Heart right ventricle (tissue), 16 donors: ENCODE data around the gene PRKN. TPM values are rescaled to one million over a fixed set of nuclear protein-coding genes. Genes with fewer than 3 reads are reported as not detected.

Experiments
- ATAC-seq, 8 donors: fragments of 200-7000 bp; cut with Tn5 transposase; one replicate each; pipeline ENCODE4 v1.9.1; 2020; ENCODE audit warnings: mild to moderate bottlenecking in 8 of 8, moderate library complexity in 8 of 8, moderate number of reproducible peaks in 1 of 8
- DNase-seq, 2 donors: peaks; one replicate each; pipeline ENCODE4 v3.0.0-alpha.2; 2020
- H3K27ac ChIP-seq, 10 donors: fragments of 200-600 bp; sonication (generic) in 2 of 10; one replicate each; pipeline versions ENCODE4 v1.5.0 to v1.8.0; 2020 to 2022; ENCODE audit warnings: mild to moderate bottlenecking in 3 of 10
- H3K27me3 ChIP-seq, 7 donors: fragments of 200-600 bp; one replicate each; pipeline ENCODE4 v1.8.0; 2021 to 2022; ENCODE audit warnings: mild to moderate bottlenecking in 2 of 7
- H3K36me3 ChIP-seq, 9 donors: fragments of 200-600 bp; sonication (generic) in 1 of 9; one replicate each; pipeline versions ENCODE4 v1.5.0 to v1.8.0; 2020 to 2022; ENCODE audit warnings: mild to moderate bottlenecking in 2 of 9
- H3K4me1 ChIP-seq, 9 donors: fragments of 200-600 bp; sonication (generic) in 1 of 9; one replicate each; pipeline versions ENCODE4 v1.5.0 to v1.8.0; 2020 to 2022; ENCODE audit warnings: mild to moderate bottlenecking in 4 of 9
- H3K4me3 ChIP-seq, 10 donors: fragments of 200-600 bp; sonication (generic) in 2 of 10; one replicate each; pipeline versions ENCODE4 v1.5.0 to v1.8.0; 2020 to 2022; ENCODE audit warnings: mild to moderate bottlenecking in 7 of 10, moderate library complexity in 2 of 10
- H3K9me3 ChIP-seq, 11 donors: fragments of 200-600 bp in 10 of 11; sonication (generic) in 2 of 11; one replicate each; pipeline versions ENCODE4 v1.5.0 to v1.8.0; 2013 to 2022; ENCODE audit warnings: mild to moderate bottlenecking in 2 of 11, control low read depth in 1 of 11, moderate library complexity in 1 of 11
- WGBS, 2 donors: extraction: QIAGEN DNeasy Blood & Tissue Kit; methylation state at CpG; one replicate each; pipeline ENCODE4 v1.1.7; 2013; ENCODE audit warnings: inconsistent platforms in 1 of 2; 5-methylcytosine and 5-hydroxymethylcytosine counted together
- intact Hi-C, 10 donors: fragments of 100-400 bp; cut with DNase I; formaldehyde crosslinking; loops; one replicate each; pipeline versions ENCODE4 v1.11.1 to v1.14.2; 2022
- polyA plus RNA-seq, 2 donors: library from polyadenylated mRNA; stranded (reverse); fragments of 200-250 nt; gene quantifications; one replicate each; pipeline ENCODE4 v1.2.3, GENCODE V29; 2013
- total RNA-seq, 10 donors: library from RNA; stranded (reverse); fragmentation: NEBNext Ultra II Directional in 3 of 10; extraction: Animal tissue kit (Norgen Biotek cat#: 25700) in 3 of 10; gene quantifications; one replicate each; pipeline versions ENCODE4 v1.2.1 to v1.2.4, GENCODE V29; 2021 to 2023
- TF ChIP-seq, protein P1 (sequence below), 9 donors: fragments of 200-600 bp; sonication (generic) in 2 of 9; IDR thresholded peaks; one replicate each; pipeline versions ENCODE4 v1.5.0 to v1.8.0; 2021 to 2022; ENCODE audit warnings: antibody characterized with exemption in 9 of 9, mild to moderate bottlenecking in 5 of 9, moderate library complexity in 1 of 9
- donor health status: Arrhythmogenic right ventricular cardiomyopathy.
- donor health status: ischemic (EF 13 %, LVEDD 7.1; RV severe dilation, severe dysfunction).
- donor health status: healthy with polysubstance abuse.
- donor health status: DM: no; HTN: yes; CAD: no.
- donor health status: DM: no; HTN: no; CAD: no.
- donor health status: ischemic (EF 25% LVEDD 6.9; RV normal size, moderate dysfunction).
- donor health status: ischemic (EF 25% LVEDD 5.7; RV mildly dilated, moderate dysfunction).
- donor health status: healthy.
- donor health status: DM: yes; HTN: yes; CAD: no.
- donor health status: Ischemic cardiomyopathy.
- donor health status: ischemic (EF 35%, LVEDD 5.7; RV mildly dilated, moderate dysfunction).
- donor health status: nonischemic (EF 11% LVEDD 7.7; RV severe dilation, severe dysfunction).
- donor health status: DM: yes; HTN: yes; CAD: no.
- donor health status: PGD.
- donor health status: ischemic (EF 29% LVEDD 5.4; RV normal size, mild dysfunction).
- donor health status: nonischemic (EF 23%, LVEDD 6.1; RV moderate dilation, normal function).

PRKN gene
- total and polyA plus RNA-seq, 12 donors, result 2.3 to 27.7 (median 26.3) TPM

DNA sequence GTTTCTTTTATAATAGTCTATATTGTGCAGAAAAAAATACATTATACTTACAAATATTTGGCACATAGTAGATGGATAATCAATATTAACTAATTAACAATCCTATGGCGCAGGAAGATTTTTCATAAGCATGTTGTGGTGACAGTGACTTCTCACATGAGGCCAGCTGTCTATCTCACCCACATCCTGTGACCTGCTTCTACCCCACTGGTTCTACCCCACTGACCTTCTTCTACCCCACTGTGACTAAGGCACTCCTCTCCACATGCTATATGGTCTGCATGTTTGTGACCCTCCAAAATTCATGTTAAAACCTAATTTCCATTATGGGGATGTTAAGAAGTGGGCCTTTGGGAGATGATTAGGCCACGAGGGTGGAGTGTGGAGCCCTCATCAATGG is 1058.9 kb downstream of the PRKN start:
- ATAC-seq (no peak), DNase-seq (no peak)
- TF ChIP-seq, protein P1, sequence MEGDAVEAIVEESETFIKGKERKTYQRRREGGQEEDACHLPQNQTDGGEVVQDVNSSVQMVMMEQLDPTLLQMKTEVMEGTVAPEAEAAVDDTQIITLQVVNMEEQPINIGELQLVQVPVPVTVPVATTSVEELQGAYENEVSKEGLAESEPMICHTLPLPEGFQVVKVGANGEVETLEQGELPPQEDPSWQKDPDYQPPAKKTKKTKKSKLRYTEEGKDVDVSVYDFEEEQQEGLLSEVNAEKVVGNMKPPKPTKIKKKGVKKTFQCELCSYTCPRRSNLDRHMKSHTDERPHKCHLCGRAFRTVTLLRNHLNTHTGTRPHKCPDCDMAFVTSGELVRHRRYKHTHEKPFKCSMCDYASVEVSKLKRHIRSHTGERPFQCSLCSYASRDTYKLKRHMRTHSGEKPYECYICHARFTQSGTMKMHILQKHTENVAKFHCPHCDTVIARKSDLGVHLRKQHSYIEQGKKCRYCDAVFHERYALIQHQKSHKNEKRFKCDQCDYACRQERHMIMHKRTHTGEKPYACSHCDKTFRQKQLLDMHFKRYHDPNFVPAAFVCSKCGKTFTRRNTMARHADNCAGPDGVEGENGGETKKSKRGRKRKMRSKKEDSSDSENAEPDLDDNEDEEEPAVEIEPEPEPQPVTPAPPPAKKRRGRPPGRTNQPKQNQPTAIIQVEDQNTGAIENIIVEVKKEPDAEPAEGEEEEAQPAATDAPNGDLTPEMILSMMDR (IDR thresholded peaks at IDR 0.05), result no peak
- Histone ChIP-seq H3K36me3 (no peaks in the 10 kb centered on the region), H3K4me3 (no peak overlapping the region), H3K4me1 (no peaks in the 10 kb centered on the region), H3K27me3 (no peaks in the 10 kb centered on the region), H3K27ac (no peak overlapping the region), H3K9me3 (no peaks in the 10 kb centered on the region)
- WGBS, 2 donors, result 86 to 89% methylated on average over 2 of the region's 2 CpGs
- intact Hi-C loops, result no loop called here

DNA sequence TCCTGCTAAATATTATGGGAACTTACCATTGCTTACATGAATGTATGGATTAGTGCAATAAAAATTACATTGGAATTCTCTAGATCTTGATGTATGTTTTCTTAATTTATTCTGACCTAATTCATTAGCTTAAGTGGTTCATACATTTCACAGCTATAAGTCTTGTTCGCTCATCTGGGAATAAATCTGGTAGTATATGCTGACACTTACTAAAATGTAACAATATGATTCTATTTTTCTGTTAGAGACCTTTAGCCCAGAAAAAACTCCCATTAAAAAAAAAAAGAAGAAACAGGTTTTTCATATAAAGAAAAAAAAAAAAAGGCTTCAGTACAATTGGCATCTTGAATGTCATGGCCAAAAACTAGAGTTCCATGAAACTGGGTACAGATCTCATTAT is 1059.6 kb downstream of the PRKN start:
- Histone ChIP-seq H3K4me3 (no peak overlapping the region), H3K27me3 (no peaks in the 10 kb centered on the region), H3K27ac (no peak overlapping the region), H3K9me3 (peaks cover 0 to 7% (median 0%) of the 10 kb centered on the region in 11 donors), H3K36me3 (no peaks in the 10 kb centered on the region), H3K4me1 (no peaks in the 10 kb centered on the region)
- ATAC-seq (no peak), DNase-seq (no peak)
- intact Hi-C loops, result no loop called here
- TF ChIP-seq, protein P1 (IDR thresholded peaks at IDR 0.05), result no peak
- WGBS, 2 donors, result 100% methylated on average over 1 of the region's 1 CpG

DNA sequence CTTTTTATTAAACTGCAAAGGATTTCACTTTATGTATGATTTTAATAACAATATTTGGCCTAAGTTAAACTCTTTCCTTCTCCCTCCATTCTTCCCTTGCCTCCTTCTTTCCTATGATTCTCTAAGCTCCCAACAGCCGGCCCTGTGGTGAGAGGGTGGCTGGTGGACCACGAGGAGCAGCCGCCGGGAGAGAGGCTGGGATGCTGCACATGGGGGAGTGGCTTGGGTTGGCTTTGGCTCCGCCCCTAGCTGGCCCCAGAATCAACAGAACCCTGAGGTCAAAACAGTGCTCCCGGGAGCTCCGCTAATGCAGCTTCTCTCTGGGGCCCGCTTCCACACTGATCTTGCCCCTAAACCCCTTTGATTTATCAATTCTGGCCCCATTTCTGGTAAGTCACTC is 1063.9 kb downstream of the PRKN start:
- no peaks in the 10 kb centered on the region for H3K4me1 ChIP-seq
- no peak overlapping the region for H3K27ac ChIP-seq
- no peaks in the 10 kb centered on the region for H3K27me3 ChIP-seq
- no peaks in the 10 kb centered on the region for H3K36me3 ChIP-seq
- WGBS, 2 donors, result 95 to 96% methylated on average over 8 of the region's 8 CpGs
- TF ChIP-seq, protein P1 (IDR thresholded peaks at IDR 0.05), result no peak
- peaks cover 0 to 10% (median 0%) of the 10 kb centered on the region in 11 donors for H3K9me3 ChIP-seq
- H3K4me3 ChIP-seq, result no peak overlapping the region
- ATAC-seq (no peak), DNase-seq (no peak)
- intact Hi-C loops, result no loop called here

DNA sequence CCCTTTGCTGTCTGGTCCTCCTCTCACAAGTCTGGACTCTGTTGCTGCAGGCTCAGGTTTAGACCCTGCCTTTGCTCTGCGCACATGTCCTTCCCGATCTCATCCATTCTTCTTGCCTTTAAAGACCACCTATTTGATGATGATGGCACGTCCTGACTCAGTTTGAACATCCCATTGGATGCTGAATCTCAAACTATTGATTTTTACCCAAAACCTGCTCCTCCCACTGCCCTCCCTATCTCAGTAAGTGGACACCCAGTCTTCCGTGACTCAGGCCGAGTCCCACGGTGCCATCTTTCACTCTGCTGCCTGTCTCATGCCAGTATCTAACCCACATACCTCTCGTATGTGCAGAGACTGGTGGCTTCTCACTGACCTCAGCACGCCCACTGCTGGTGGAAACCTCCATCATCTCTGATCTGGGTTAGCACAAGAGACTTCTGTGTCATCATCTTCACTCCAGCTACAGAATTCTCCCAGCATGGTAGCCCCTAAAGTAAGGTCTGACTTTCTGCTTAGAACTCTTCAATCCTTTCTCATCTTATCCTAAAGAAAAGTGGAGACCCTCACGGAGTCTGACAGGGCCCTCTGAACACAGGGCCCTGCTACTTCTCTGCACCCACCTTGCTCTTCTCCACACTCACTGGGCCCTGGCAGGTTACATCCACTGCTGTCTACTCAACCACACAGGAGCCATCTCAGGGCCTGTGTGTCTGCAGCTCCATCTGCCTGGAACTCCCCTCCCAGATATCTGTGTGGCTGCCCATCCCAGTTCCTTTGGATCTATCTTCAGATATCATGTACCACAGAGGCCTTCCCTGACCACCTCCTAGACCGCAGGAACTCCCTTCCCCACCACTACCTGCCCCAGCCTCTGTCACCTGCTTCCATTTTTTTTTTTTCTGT is 1066.6 kb downstream of the PRKN start:
- no peak overlapping the region for H3K27ac ChIP-seq
- H3K4me3 ChIP-seq, result no peak overlapping the region
- DNase-seq (no peak), ATAC-seq (no peak)
- H3K27me3 ChIP-seq, result no peaks in the 10 kb centered on the region
- H3K9me3 ChIP-seq, result peaks cover 0 to 10% (median 0%) of the 10 kb centered on the region in 11 donors
- no peaks in the 10 kb centered on the region for H3K4me1 ChIP-seq
- no peaks in the 10 kb centered on the region for H3K36me3 ChIP-seq
- intact Hi-C loops, result no loop called here
- WGBS, 2 donors, result 93 to 96% methylated on average over 10 of the region's 10 CpGs
- TF ChIP-seq, protein P1 (IDR thresholded peaks at IDR 0.05), result no peak
